ENCODE measurements around the gene KDM4C.

- TF ChIP-seq EP300 (IDR thresholded peaks at IDR 0.05) (no peak), POLR2A (IDR thresholded peaks at IDR 0.05) (no peak)
- TF ChIP-seq, protein P1, sequence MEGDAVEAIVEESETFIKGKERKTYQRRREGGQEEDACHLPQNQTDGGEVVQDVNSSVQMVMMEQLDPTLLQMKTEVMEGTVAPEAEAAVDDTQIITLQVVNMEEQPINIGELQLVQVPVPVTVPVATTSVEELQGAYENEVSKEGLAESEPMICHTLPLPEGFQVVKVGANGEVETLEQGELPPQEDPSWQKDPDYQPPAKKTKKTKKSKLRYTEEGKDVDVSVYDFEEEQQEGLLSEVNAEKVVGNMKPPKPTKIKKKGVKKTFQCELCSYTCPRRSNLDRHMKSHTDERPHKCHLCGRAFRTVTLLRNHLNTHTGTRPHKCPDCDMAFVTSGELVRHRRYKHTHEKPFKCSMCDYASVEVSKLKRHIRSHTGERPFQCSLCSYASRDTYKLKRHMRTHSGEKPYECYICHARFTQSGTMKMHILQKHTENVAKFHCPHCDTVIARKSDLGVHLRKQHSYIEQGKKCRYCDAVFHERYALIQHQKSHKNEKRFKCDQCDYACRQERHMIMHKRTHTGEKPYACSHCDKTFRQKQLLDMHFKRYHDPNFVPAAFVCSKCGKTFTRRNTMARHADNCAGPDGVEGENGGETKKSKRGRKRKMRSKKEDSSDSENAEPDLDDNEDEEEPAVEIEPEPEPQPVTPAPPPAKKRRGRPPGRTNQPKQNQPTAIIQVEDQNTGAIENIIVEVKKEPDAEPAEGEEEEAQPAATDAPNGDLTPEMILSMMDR (IDR thresholded peaks at IDR 0.05) = no peak
Observed at GRCh38 chr9:7056254-7056653, 298.5 kb downstream of the KDM4C start.
